ENCODE measurements around the gene SYNPR.

The SYNPR gene

GRCh38 chr3:63655519-63655918 is 377.4 kb downstream of the SYNPR start (continued):
- TF ChIP-seq PATZ1 (CRISPR knock-in tag; IDR thresholded peaks at IDR 0.05; ENCODE audit: borderline replicate concordance): no peak
- TF ChIP-seq ESRRG (CRISPR knock-in tag; IDR thresholded peaks at IDR 0.05): no peak
- no peak for TF ChIP-seq ISL1 (CRISPR knock-in tag; IDR thresholded peaks at IDR 0.05)
- no peak for TF ChIP-seq CREB5 (CRISPR knock-in tag; IDR thresholded peaks at IDR 0.05; ENCODE audit: low read depth)

- ATAC-seq: no peak; the same call in 2 of the 3 replicates
Measured at GRCh38 chr3:63656786-63657185, 378.7 kb downstream of the SYNPR start.

More at GRCh38 chr3:63656786-63657185, 378.7 kb downstream of the SYNPR start:
- TF ChIP-seq POU6F1 (CRISPR knock-in tag; IDR thresholded peaks at IDR 0.05; ENCODE audit: borderline replicate concordance, low read depth) (no peak), BACH2 (CRISPR knock-in tag; IDR thresholded peaks at IDR 0.05; ENCODE audit: borderline replicate concordance) (no peak), ZNF70 (CRISPR knock-in tag; IDR thresholded peaks at IDR 0.05) (no peak), CREB5 (CRISPR knock-in tag; IDR thresholded peaks at IDR 0.05; ENCODE audit: low read depth) (no peak), TOX (CRISPR knock-in tag; IDR thresholded peaks at IDR 0.05; ENCODE audit: borderline replicate concordance) (no peak), RARB (CRISPR knock-in tag; IDR thresholded peaks at IDR 0.05) (no peak), PPARA (CRISPR knock-in tag; IDR thresholded peaks at IDR 0.05; ENCODE audit: borderline replicate concordance) (no peak), ISL1 (CRISPR knock-in tag; IDR thresholded peaks at IDR 0.05) (no peak), ZFP3 (CRISPR knock-in tag; IDR thresholded peaks at IDR 0.05) (no peak), TSHZ2 (CRISPR knock-in tag; IDR thresholded peaks at IDR 0.05) (no peak), SNAI2 (CRISPR knock-in tag; IDR thresholded peaks at IDR 0.05) (no peak), OSR1 (CRISPR knock-in tag; IDR thresholded peaks at IDR 0.05) (no peak), ZFP30 (CRISPR knock-in tag; IDR thresholded peaks at IDR 0.05) (no peak), ESRRG (CRISPR knock-in tag; IDR thresholded peaks at IDR 0.05) (no peak), ZNF565 (CRISPR knock-in tag; conservative IDR thresholded peaks at IDR 0.05; ENCODE audit: low read depth) (no peak), CSRNP3 (CRISPR knock-in tag; IDR thresholded peaks at IDR 0.05) (no peak), CSDC2 (CRISPR knock-in tag; IDR thresholded peaks at IDR 0.05) (no peak), ZC3H10 (CRISPR knock-in tag; IDR thresholded peaks at IDR 0.05) (no peak), PATZ1 (CRISPR knock-in tag; IDR thresholded peaks at IDR 0.05; ENCODE audit: borderline replicate concordance) (no peak)

Measured in SK-N-SH treated with all-trans-retinoic acid at 6 μM for 48 hours (cell line).